DOHH2 (cell line): ENCODE results near the gene PQBP1.

Source experiments
- H3F3A ChIP-seq: fragments of 200-600 bp; sonication (generic), shearing (Covaris generic); 2 replicates; pipeline ENCODE4 v1.6.0; 2016; ENCODE audit warnings: antibody characterized with exemption, mild to moderate bottlenecking; ENCODE audit not compliant: control insufficient read depth, insufficient read depth
- H3K27ac ChIP-seq: fragments of 200-600 bp; sonication (generic); 2 replicates; pipeline ENCODE4 v1.5.1; 2014; ENCODE audit warnings: low read depth, mild to moderate bottlenecking, low read length, moderate library complexity
- H3K27me3 ChIP-seq: fragments of 200-600 bp; sonication (generic); 2 replicates; pipeline ENCODE4 v1.6.1; 2014; ENCODE audit warnings: mild to moderate bottlenecking, low read length, mixed read lengths; ENCODE audit not compliant: control insufficient read depth
- H3K36me3 ChIP-seq: fragments of 200-600 bp; sonication (generic); 2 replicates; pipeline ENCODE4 v1.6.1; 2014; ENCODE audit warnings: mild to moderate bottlenecking, low read length, moderate library complexity, mixed read lengths; ENCODE audit not compliant: control insufficient read depth
- H3K4me1 ChIP-seq: fragments of 200-600 bp; sonication (generic); 2 replicates; pipeline ENCODE4 v1.6.1; 2014; ENCODE audit warnings: mild to moderate bottlenecking, low read length, mixed read lengths; ENCODE audit not compliant: control insufficient read depth
- H3K4me2 ChIP-seq: fragments of 200-600 bp; sonication (generic); 2 replicates; pipeline ENCODE4 v1.6.0; 2014; ENCODE audit warnings: mild to moderate bottlenecking, low read length, moderate library complexity
- H3K4me3 ChIP-seq: fragments of 200-600 bp; sonication (generic); 2 replicates; pipeline ENCODE4 v1.5.1; 2014; ENCODE audit warnings: mild to moderate bottlenecking, low read length, mixed read lengths
- H3K79me2 ChIP-seq: fragments of 200-600 bp; sonication (generic); 2 replicates; pipeline ENCODE4 v1.6.1; 2014; ENCODE audit warnings: mild to moderate bottlenecking, low read length, mixed read lengths; ENCODE audit not compliant: control insufficient read depth
- H3K9me2 ChIP-seq: fragments of 200-600 bp; sonication (generic); replicated peaks from 2 replicates; pipeline ENCODE4 v1.6.1; 2014; ENCODE audit warnings: mild to moderate bottlenecking, low read length, mixed read lengths; ENCODE audit not compliant: control insufficient read depth
- H3K9me3 ChIP-seq: fragments of 200-600 bp; sonication (generic); 2 replicates; pipeline ENCODE4 v1.6.1; 2014; ENCODE audit warnings: antibody characterized with exemption, low read length, mixed read lengths; ENCODE audit not compliant: control insufficient read depth, insufficient read depth
- H4K20me1 ChIP-seq: fragments of 200-600 bp; sonication (generic); 2 replicates; pipeline ENCODE4 v1.6.0; 2014; ENCODE audit warnings: low read depth, mild to moderate bottlenecking, antibody characterized with exemption, low read length, moderate library complexity; ENCODE audit not compliant: control insufficient read depth, insufficient read depth
- EZH2phosphoT487 ChIP-seq: fragments of 200-600 bp; sonication (generic); IDR thresholded peaks from 2 replicates; pipeline ENCODE4 v1.6.1; 2017; ENCODE audit warnings: borderline replicate concordance, mild to moderate bottlenecking, antibody characterized with exemption, low read length, moderate library complexity, mixed read lengths
- TF ChIP-seq, protein P1 (sequence below): fragments of 200-600 bp; sonication (generic); IDR thresholded peaks from one replicate; pipeline ENCODE4 v1.5.1; 2014; ENCODE audit warnings: antibody characterized with exemption, mild to moderate bottlenecking, low read depth, low read length; ENCODE audit not compliant: poor library complexity, severe bottlenecking

Gene PQBP1

DNA sequence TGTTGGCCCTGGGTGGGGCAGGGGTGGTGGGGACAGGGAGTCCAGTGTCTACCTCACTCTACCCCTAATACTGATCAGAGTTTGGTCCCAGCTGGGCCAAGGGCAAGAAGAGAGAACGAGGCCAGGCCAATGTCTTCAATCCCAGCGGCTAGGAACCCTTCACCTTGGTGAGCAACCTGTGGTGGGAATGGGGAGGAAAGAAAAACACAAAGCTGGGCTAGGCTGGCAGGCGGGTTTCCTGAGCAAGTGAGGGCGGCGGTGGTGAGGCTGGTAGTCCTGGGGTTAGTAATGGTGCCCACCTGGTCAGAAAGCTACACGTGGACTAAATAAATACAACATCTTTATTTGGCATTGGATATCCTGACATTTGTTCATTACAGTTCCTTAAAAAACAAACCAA lies 5.6 kb downstream of the PQBP1 start:
- H4K20me1 ChIP-seq = no peaks in the 10 kb centered on the region
- peaks cover 8% of the 10 kb centered on the region for H3K4me1 ChIP-seq
- no peak overlapping the region for H3K27ac ChIP-seq
- H3K27me3 ChIP-seq = no peaks in the 10 kb centered on the region
- H3K4me2 ChIP-seq = no peak overlapping the region
- H3K4me3 ChIP-seq = no peak overlapping the region
- H3K36me3 ChIP-seq = peaks cover 26% of the 10 kb centered on the region
- no peak for TF ChIP-seq EZH2phosphoT487
- TF ChIP-seq, protein P1, sequence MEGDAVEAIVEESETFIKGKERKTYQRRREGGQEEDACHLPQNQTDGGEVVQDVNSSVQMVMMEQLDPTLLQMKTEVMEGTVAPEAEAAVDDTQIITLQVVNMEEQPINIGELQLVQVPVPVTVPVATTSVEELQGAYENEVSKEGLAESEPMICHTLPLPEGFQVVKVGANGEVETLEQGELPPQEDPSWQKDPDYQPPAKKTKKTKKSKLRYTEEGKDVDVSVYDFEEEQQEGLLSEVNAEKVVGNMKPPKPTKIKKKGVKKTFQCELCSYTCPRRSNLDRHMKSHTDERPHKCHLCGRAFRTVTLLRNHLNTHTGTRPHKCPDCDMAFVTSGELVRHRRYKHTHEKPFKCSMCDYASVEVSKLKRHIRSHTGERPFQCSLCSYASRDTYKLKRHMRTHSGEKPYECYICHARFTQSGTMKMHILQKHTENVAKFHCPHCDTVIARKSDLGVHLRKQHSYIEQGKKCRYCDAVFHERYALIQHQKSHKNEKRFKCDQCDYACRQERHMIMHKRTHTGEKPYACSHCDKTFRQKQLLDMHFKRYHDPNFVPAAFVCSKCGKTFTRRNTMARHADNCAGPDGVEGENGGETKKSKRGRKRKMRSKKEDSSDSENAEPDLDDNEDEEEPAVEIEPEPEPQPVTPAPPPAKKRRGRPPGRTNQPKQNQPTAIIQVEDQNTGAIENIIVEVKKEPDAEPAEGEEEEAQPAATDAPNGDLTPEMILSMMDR = no peak
- H3K9me3 ChIP-seq = no peaks in the 10 kb centered on the region
- no peaks in the 10 kb centered on the region for H3F3A ChIP-seq
- peaks cover 21% of the 10 kb centered on the region for H3K79me2 ChIP-seq
- H3K9me2 ChIP-seq = no peaks in the 10 kb centered on the region

DNA sequence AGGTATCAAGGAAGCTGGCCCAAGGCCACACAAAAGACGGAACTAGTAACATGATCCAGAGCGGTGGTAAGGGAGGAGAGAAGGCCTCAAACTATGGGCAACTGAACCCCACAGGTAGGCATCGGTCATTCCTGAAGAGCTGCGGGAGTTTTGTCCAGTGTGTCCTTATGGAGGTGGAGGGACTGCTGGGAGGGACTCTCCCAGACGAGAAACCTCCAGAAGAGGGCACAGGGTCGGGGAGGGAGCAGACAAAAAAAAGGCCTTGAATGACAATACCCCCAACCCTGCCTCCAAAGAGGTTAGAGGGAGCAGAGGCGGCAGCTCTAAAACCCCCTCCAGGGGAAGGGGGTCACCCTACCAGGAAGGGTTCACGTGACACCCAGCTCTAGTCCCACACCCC lies 6.5 kb downstream of the PQBP1 start:
- Histone ChIP-seq H3K9me2 (no peaks in the 10 kb centered on the region), H3F3A (no peaks in the 10 kb centered on the region), H3K27me3 (no peaks in the 10 kb centered on the region), H3K27ac (no peak overlapping the region), H3K79me2 (peaks cover 12% of the 10 kb centered on the region), H4K20me1 (no peaks in the 10 kb centered on the region), H3K4me1 (peaks cover 4% of the 10 kb centered on the region), H3K4me2 (no peak overlapping the region), H3K4me3 (no peak overlapping the region), H3K9me3 (no peaks in the 10 kb centered on the region), H3K36me3 (peaks cover 26% of the 10 kb centered on the region)
- TF ChIP-seq, protein P1 = no peak
- no peak for TF ChIP-seq EZH2phosphoT487

DNA sequence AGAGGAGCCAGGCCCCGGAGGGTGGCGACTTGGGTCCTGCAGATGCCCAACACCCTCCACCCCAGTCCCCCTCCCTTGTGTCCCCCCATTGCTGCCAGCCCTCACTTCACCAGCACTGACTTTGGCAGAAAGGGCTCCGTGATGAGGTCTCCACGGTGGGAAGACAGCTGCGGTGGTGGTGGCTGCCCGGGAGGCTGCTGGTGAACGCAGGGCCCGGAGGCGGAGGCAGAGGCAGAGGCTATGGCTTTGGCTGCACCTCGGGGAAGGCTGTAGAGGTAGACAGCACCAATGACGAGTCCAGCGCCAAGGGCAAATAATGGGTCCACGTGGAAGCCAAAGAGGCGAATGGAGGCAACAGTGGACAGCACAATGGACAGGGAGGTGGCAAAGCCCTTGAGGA lies 6.9 kb downstream of the PQBP1 start:
- Histone ChIP-seq H3K4me1 (no peaks in the 10 kb centered on the region; the same call in 1 of the 2 replicates), H3K9me2 (no peaks in the 10 kb centered on the region), H3F3A (no peaks in the 10 kb centered on the region), H3K4me2 (no peak overlapping the region), H4K20me1 (no peaks in the 10 kb centered on the region), H3K9me3 (no peaks in the 10 kb centered on the region), H3K36me3 (peaks cover 23% of the 10 kb centered on the region), H3K27ac (no peak overlapping the region), H3K27me3 (no peaks in the 10 kb centered on the region), H3K79me2 (peaks cover 11% of the 10 kb centered on the region), H3K4me3 (no peak overlapping the region)
- TF ChIP-seq, protein P1 = no peak
